Peyer's patch (tissue), 4 donors: ENCODE data around the gene ASPG. TPM values are rescaled to one million over a fixed set of nuclear protein-coding genes. Genes with fewer than 3 reads are reported as not detected.

Experiments
- DNase-seq, 3 donors: peaks; one replicate each; pipeline ENCODE4 v3.0.0-alpha.2; 2017 to 2019
- H3K27ac ChIP-seq, 4 donors: fragments of 200-600 bp; sonication (generic); one replicate each; pipeline ENCODE4 v1.5.1; 2016 to 2019
- H3K27me3 ChIP-seq, 2 donors: fragments of 200-600 bp; sonication (generic); one replicate each; pipeline ENCODE4 v1.5.1; 2019
- H3K36me3 ChIP-seq, 3 donors: fragments of 200-600 bp; sonication (generic); one replicate each; pipeline ENCODE4 v1.5.1; 2016 to 2019
- H3K4me1 ChIP-seq, 4 donors: fragments of 200-600 bp; sonication (generic); one replicate each; pipeline ENCODE4 v1.5.1; 2016 to 2019
- H3K4me3 ChIP-seq, 4 donors: fragments of 200-600 bp; sonication (generic); 1 replicate in 3 of 4; 2 replicates in 1 of 4; pipeline ENCODE4 v1.5.1; 2016 to 2019; ENCODE audit warnings: mild to moderate bottlenecking in 1 of 4
- H3K9me3 ChIP-seq, 4 donors: fragments of 200-600 bp; sonication (generic); one replicate each; pipeline ENCODE4 v1.5.1; 2016 to 2019; ENCODE audit warnings: mild to moderate bottlenecking in 1 of 4
- POLR2A ChIP-seq, 2 donors: fragments of 450-650 bp; IDR thresholded peaks; one replicate each; pipeline ENCODE4 v1.5.1; 2017; ENCODE audit warnings: antibody characterized with exemption in 2 of 2, mild to moderate bottlenecking in 2 of 2, moderate library complexity in 2 of 2
- total RNA-seq, 4 donors: library from RNA; depleted of rRNA; stranded (reverse); fragments of >200 nt; gene quantifications; one replicate each; pipeline ENCODE4 v1.1.0, GENCODE V29; 2016
- TF ChIP-seq, protein P1 (sequence below), 6 experiments: fragments of 450-650 bp in 4 of 6; fragments of 200-600 bp in 2 of 6; sonication (generic) in 1 of 6; IDR thresholded peaks; one replicate each; pipeline ENCODE4 v1.5.1; 2017 to 2019; ENCODE audit warnings: antibody characterized with exemption in 6 of 6, mild to moderate bottlenecking in 3 of 6, moderate library complexity in 1 of 6

Gene ASPG
- total RNA-seq, 4 donors from 2014 or later, result 1.2 to 7.4 (median 2.3) TPM; not detected in 1

DNA sequence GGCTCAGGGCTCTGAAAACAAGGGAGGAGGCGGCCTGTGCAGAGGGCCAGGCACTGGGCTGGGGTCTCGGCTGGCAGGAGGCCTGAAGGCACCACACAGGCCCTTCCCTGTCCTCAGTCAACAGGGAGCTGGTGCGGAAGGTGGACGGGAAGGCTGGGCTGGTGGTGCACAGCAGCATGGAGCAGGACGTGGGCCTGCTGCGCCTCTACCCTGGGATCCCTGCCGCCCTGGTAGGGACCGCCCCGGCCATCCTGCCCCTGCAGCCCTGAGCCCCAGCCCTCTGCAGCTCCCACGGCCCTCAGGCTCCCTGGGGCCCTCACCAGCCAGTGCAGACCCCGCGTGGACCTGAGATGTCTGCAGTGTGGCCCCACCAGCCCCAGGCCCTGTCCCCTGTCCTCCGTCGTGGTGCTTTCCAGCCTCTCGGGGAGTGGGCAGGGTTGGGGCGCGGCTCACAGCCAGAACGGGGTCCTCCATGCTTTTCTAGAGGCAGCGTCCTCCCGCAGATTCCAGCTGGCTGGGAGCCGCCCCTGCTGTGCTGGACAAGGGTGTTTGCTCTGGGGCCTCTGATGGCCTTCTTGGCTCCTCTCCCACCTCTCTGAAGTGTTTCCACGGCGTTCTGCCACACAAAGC is 18.1 kb downstream of the ASPG start:
- H3K4me1 ChIP-seq, result peaks cover 0 to 20% (median 0%) of the 10 kb centered on the region in 4 donors
- peak in 1 of 3 donors; percentile 47 for DNase-seq
- H3K27ac ChIP-seq, result no peak overlapping the region
- TF ChIP-seq POLR2A (IDR thresholded peaks at IDR 0.05), result no peak
- TF ChIP-seq, protein P1, sequence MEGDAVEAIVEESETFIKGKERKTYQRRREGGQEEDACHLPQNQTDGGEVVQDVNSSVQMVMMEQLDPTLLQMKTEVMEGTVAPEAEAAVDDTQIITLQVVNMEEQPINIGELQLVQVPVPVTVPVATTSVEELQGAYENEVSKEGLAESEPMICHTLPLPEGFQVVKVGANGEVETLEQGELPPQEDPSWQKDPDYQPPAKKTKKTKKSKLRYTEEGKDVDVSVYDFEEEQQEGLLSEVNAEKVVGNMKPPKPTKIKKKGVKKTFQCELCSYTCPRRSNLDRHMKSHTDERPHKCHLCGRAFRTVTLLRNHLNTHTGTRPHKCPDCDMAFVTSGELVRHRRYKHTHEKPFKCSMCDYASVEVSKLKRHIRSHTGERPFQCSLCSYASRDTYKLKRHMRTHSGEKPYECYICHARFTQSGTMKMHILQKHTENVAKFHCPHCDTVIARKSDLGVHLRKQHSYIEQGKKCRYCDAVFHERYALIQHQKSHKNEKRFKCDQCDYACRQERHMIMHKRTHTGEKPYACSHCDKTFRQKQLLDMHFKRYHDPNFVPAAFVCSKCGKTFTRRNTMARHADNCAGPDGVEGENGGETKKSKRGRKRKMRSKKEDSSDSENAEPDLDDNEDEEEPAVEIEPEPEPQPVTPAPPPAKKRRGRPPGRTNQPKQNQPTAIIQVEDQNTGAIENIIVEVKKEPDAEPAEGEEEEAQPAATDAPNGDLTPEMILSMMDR (IDR thresholded peaks at IDR 0.05), result no peak
- no peaks in the 10 kb centered on the region for H3K36me3 ChIP-seq
- H3K9me3 ChIP-seq, result no peaks in the 10 kb centered on the region
- no peak overlapping the region for H3K4me3 ChIP-seq
- H3K27me3 ChIP-seq, result no peaks in the 10 kb centered on the region

DNA sequence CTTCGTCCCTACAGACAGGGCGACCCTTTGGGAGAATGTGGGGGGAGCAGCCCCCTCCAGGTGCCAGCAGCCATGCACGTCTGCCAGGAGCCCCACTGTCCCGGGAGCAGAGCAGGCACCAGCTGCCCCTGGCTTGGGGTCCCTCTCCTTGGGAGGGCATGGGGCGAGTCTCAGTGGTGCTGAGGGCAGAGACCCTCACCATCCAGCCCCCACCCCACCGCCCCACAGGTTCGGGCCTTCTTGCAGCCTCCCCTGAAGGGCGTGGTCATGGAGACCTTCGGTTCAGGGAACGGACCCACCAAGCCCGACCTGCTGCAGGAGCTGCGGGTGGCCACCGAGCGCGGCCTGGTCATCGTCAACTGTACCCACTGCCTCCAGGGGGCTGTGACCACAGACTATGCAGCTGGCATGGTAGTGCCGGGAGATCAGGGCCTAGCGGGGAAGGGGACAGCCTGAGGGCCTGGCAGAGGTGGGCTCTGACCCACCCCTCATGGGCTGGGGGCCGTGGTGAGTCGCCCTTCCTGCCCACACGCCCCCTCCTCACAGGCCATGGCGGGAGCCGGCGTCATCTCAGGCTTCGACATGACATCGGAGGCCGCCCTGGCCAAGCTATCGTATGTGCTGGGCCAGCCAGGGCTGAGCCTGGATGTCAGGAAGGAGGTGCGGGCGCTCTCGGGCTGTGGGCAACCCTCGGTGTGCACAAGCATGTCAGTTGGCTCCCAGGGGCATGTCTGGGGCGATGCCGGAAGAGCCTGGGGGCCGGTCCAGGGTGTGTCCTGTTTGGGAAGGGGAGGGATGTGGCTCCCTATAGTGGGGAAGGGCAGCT is 18.8 kb downstream of the ASPG start:
- DNase-seq, result peak in 1 of 3 donors; percentile 30
- no peak for TF ChIP-seq POLR2A (IDR thresholded peaks at IDR 0.05)
- TF ChIP-seq, protein P1 (IDR thresholded peaks at IDR 0.05), result no peak
- H3K4me3 ChIP-seq, result no peak overlapping the region
- no peaks in the 10 kb centered on the region for H3K27me3 ChIP-seq
- no peaks in the 10 kb centered on the region for H3K36me3 ChIP-seq
- no peak overlapping the region for H3K27ac ChIP-seq
- H3K4me1 ChIP-seq, result peaks cover 0 to 20% (median 0%) of the 10 kb centered on the region in 4 donors
- no peaks in the 10 kb centered on the region for H3K9me3 ChIP-seq

DNA sequence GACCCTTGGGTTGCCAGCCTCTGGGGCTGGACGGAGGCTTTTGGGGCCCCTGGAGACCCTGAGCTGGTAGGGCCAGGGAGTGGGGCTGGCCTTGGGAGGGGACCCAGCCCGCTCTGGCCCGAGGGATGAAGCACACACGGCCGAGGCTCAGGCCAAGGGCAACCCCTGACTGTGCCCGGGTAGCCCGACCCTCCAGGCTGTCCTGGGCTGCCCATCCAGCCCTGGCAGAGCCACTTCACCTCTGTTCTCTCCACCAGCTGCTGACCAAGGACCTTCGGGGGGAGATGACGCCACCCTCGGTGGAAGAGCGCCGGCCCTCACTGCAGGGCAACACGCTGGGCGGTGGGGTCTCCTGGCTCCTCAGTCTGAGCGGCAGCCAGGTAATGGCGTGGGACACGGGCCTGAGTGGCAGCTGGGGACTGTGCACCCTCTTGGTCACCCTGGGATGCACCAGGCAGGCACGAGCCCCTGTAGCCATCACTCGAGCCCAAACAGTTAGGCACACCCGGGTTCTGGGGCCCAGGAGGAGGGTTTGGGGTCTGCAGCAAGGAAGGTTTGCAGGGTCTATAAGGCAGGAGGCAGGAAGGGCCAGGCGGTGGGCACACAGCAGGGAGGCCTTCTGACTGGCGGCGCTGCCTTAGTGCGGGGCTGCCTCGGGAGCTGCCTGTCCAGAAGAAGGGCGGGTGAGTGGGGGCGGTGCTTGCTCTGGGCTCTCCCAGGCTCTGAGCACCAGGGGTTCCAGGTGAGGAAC is 19.7 kb downstream of the ASPG start:
- no peaks in the 10 kb centered on the region for H3K9me3 ChIP-seq
- no peaks in the 10 kb centered on the region for H3K27me3 ChIP-seq
- no peak overlapping the region for H3K4me3 ChIP-seq
- TF ChIP-seq POLR2A (IDR thresholded peaks at IDR 0.05), result no peak
- TF ChIP-seq, protein P1 (IDR thresholded peaks at IDR 0.05), result no peak
- peak in 1 of 3 donors; percentile 38 for DNase-seq
- H3K4me1 ChIP-seq, result peaks cover 0 to 16% (median 0%) of the 10 kb centered on the region in 4 donors
- H3K36me3 ChIP-seq, result no peaks in the 10 kb centered on the region
- H3K27ac ChIP-seq, result no peak overlapping the region

DNA sequence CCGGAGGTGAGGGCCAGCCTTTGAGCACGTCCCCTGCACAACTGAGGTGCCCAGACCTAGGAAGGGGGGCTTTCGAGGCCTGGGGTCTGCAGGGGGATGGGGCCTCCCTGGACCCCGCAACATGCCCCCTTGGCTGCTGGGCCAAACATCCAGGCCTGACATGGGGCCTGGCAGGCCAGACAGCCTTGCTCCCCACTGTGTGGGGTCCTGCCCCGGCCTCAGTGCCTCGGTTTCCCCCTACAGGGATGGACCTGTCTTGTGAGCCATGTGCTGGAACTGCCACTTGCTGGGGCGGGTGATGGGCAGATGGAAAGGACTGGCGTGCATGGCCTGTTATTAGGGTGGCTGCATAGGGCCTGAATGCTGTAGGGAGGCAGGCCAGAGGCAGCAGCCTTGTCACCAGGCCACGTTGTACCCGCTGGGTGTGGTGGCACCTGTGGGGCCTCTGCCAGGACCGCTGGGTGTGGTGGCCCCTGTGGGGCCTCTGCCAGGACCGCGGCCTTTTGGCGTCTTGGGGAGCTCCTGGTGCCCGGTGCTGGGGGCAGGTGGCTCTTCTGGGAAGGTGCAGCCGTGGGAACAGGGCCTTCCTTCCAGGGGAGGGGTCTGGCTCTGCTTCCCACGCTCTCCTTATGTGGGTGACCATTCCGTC is 20.4 kb downstream of the ASPG start:
- H3K27ac ChIP-seq, result no peak overlapping the region
- no peaks in the 10 kb centered on the region for H3K9me3 ChIP-seq
- peak in 2 of 3 donors; percentile 38 to 48 for DNase-seq
- TF ChIP-seq, protein P1 (IDR thresholded peaks at IDR 0.05), result no peak
- TF ChIP-seq POLR2A (IDR thresholded peaks at IDR 0.05), result no peak
- H3K4me3 ChIP-seq, result no peak overlapping the region
- no peaks in the 10 kb centered on the region for H3K36me3 ChIP-seq
- no peaks in the 10 kb centered on the region for H3K27me3 ChIP-seq
- peaks cover 0 to 11% (median 0%) of the 10 kb centered on the region in 4 donors for H3K4me1 ChIP-seq

DNA sequence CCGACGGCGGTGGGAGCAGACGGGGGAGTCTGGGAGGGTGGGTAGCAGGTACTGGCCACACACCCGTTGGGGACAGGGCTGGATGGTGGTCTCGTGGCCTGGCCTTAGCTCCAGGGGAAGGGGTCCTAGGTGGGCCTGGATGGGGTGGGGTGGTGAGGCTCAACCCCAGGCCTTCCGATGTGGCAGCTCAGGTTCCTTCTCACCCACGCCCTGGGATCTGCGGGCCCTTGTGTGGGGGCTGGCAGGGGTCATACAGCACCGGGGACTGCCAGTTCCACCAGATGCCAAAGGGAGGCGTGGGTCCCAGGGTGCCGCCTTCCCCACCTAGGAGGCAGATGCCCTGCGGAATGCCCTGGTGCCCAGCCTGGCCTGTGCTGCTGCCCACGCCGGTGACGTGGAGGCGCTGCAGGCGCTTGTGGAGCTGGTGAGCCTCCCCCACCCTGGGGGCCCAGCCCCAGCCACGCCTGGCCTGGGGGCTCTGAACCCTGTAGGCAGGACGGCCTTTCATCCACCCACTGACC is 21.0 kb downstream of the ASPG start:
- H3K36me3 ChIP-seq, result no peaks in the 10 kb centered on the region
- TF ChIP-seq, protein P1 (IDR thresholded peaks at IDR 0.05), result no peak
- no peak for TF ChIP-seq POLR2A (IDR thresholded peaks at IDR 0.05)
- H3K4me3 ChIP-seq, result no peak overlapping the region
- DNase-seq, result peak in 2 of 3 donors; percentile 34 to 38
- peaks cover 0 to 6% (median 0%) of the 10 kb centered on the region in 4 donors for H3K4me1 ChIP-seq
- no peaks in the 10 kb centered on the region for H3K27me3 ChIP-seq
- no peak overlapping the region for H3K27ac ChIP-seq
- H3K9me3 ChIP-seq, result no peaks in the 10 kb centered on the region
